Measurements from ENCODE around the gene ZNF33B. TPM values are rescaled to one million over a fixed set of nuclear protein-coding genes. Genes with fewer than 3 reads are reported as not detected.

The ZNF33B gene
- total and polyA plus RNA-seq, 8 donors, result 21.0 to 46.9 (median 36.8) TPM

DNA sequence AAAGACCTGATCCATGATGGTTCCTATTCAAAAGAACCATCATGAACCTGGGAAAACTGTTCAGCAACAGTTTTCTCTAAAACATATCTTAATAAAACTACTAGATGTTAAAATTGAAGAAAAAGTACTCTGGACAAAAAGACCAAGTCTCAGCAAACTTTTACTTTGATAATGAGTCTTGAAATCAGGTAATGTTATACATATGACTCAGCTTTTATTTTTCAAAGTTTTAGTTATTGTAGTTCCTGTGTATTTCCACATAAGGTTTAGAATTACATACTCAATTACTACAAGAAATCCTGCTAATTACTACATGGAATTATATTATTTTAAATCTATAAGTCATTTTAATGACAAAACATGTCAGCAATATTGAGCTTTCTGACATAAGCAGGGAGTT lies 42.2 kb downstream of the ZNF33B start:
- Histone ChIP-seq H3K27me3 (no peaks in the 10 kb centered on the region), H3K9me3 (peaks cover 0 to 79% of the 10 kb centered on the region in 2 donors), H3K27ac (no peak overlapping the region), H3K4me1 (no peaks in the 10 kb centered on the region), H3K36me3 (peaks cover 5 to 81% of the 10 kb centered on the region in 2 donors), H3K4me3 (no peak overlapping the region)
- ATAC-seq (no peak), DNase-seq (no peak)
- intact Hi-C loops (cut with DNase I), result no loop called here
- TF ChIP-seq, protein P1, sequence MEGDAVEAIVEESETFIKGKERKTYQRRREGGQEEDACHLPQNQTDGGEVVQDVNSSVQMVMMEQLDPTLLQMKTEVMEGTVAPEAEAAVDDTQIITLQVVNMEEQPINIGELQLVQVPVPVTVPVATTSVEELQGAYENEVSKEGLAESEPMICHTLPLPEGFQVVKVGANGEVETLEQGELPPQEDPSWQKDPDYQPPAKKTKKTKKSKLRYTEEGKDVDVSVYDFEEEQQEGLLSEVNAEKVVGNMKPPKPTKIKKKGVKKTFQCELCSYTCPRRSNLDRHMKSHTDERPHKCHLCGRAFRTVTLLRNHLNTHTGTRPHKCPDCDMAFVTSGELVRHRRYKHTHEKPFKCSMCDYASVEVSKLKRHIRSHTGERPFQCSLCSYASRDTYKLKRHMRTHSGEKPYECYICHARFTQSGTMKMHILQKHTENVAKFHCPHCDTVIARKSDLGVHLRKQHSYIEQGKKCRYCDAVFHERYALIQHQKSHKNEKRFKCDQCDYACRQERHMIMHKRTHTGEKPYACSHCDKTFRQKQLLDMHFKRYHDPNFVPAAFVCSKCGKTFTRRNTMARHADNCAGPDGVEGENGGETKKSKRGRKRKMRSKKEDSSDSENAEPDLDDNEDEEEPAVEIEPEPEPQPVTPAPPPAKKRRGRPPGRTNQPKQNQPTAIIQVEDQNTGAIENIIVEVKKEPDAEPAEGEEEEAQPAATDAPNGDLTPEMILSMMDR (IDR thresholded peaks at IDR 0.05), result no peak

DNA sequence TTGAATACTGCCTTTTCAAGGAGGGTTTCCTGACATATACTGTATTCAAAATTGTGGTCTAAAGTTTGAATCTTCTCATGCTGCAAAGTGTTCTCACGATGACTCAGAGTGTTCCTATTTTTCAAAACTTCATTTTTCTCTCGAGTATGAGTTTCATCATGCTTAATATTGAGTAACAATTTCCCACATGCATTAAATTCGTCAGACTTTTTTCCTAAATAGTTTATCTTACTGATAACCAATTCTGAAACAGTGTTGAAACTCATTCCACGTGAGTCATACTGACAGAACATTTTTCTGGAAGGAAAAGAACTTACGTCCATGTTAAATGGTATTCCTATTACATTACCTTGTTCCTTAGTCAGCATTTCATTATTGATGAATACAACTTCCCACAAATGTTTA lies 44.1 kb downstream of the ZNF33B start:
- ATAC-seq, result peak; percentile 52
- Histone ChIP-seq H3K27me3 (no peaks in the 10 kb centered on the region), H3K27ac (peak overlapping the region in 1 of 2 donors; percentile 6), H3K9me3 (peaks cover 4 to 98% of the 10 kb centered on the region in 2 donors), H3K4me3 (no peak overlapping the region), H3K36me3 (peaks cover 5 to 86% of the 10 kb centered on the region in 2 donors), H3K4me1 (no peaks in the 10 kb centered on the region)
- DNase-seq, result no peak
- intact Hi-C loops (cut with DNase I), result no loop called here
- TF ChIP-seq, protein P1 (IDR thresholded peaks at IDR 0.05), result no peak

DNA sequence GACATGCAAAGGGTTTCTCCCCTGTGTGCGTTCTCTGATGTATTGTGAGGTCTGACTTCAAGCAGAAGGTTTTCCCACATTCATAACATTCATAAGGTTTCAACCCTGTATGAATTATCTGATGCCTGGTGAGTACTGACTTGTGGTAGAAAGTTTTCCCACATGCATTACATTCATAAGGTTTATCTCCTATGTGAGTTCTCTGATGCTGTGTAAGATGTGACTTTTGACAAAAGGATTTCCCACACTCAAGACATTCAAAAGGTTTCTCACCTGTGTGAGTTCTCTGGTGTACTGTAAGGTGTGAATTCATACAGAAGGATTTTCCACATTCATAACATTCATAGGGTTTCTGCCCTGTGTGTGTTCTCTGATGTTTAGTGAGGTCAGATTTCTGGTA lies 45.1 kb downstream of the ZNF33B start:
- no peak for DNase-seq
- no peak for ATAC-seq
- Histone ChIP-seq H3K4me1 (no peaks in the 10 kb centered on the region), H3K4me3 (no peak overlapping the region), H3K27me3 (no peaks in the 10 kb centered on the region), H3K36me3 (peaks cover 5 to 90% of the 10 kb centered on the region in 2 donors), H3K9me3 (peaks cover 4 to 95% of the 10 kb centered on the region in 2 donors), H3K27ac (no peak overlapping the region)
- TF ChIP-seq, protein P1 (IDR thresholded peaks at IDR 0.05), result no peak
- intact Hi-C loops (cut with DNase I), result no loop called here

DNA sequence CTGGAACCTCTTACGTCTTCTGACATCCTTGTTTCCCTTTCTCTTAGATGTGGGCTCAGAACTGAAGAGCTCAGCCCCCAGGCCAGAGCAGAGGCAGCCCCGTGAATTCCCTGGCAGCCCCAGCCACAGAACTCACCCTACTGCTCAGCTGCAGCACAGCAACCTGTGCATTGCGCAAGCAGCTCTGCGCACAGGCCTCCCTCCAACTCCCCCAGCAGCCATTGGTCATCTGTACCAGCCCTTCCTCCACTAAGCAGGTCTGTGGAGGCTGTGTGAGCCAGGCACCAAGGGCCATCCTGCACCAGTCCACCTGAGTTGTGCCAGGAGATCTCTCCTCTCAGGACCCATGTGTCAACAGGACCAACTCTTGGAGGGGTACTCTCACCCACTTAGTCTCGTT lies 54.5 kb downstream of the ZNF33B start:
- ATAC-seq, result no peak

DNA sequence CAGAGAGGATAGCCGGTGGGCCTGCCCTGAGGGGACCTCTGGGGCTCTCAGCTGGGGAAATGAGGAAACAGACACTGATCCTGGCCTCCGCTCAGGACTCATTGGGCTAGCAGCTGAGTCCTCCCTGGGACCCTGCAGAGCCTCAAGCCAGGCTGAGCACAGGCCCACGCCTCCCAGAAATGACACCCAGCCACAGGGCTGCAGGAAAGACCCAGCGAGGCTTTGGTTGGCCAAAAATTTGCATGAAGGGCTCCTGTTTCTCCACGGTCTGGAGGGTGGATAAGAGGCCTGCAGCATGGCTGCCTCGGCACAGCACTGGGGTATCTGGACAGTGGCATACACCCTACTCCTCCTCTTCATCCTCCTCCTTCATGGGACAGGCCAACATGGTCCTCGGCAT lies 60.4 kb downstream of the ZNF33B start:
- TF ChIP-seq, protein P1 (IDR thresholded peaks at IDR 0.05), result no peak
- Histone ChIP-seq H3K4me1 (no peaks in the 10 kb centered on the region), H3K27ac (no peak overlapping the region), H3K9me3 (peaks cover 0 to 4% of the 10 kb centered on the region in 2 donors), H3K4me3 (no peak overlapping the region), H3K27me3 (no peaks in the 10 kb centered on the region), H3K36me3 (peaks cover 0 to 5% of the 10 kb centered on the region in 2 donors)
- ATAC-seq (no peak), DNase-seq (no peak)
- intact Hi-C loops (cut with DNase I), result no loop called here

More for the DNA sequence above, 54.5 kb downstream of the ZNF33B start:
- Histone ChIP-seq H3K27me3 (no peaks in the 10 kb centered on the region), H3K36me3 (peaks cover 0 to 33% of the 10 kb centered on the region in 2 donors), H3K4me1 (no peaks in the 10 kb centered on the region), H3K4me3 (no peak overlapping the region), H3K27ac (no peak overlapping the region), H3K9me3 (peaks cover 0 to 45% of the 10 kb centered on the region in 2 donors)
- DNase-seq, result no peak
- intact Hi-C loops (cut with DNase I), result no loop called here
- TF ChIP-seq, protein P1 (IDR thresholded peaks at IDR 0.05), result no peak

Measured in left lung (tissue), 10 donors.